Stomach (tissue), 4 donors: ENCODE data around the gene SBF2.

Experiments used
- POLR2A ChIP-seq, 4 donors: fragments of 450-650 bp; IDR thresholded peaks; one replicate each; pipeline ENCODE4 v1.6.1; 2016; ENCODE audit warnings: antibody characterized with exemption in 4 of 4, control low read depth in 2 of 4, mild to moderate bottlenecking in 1 of 4, moderate library complexity in 1 of 4
- TF ChIP-seq, protein P1 (sequence below), 7 experiments: fragments of 450-650 bp in 4 of 7; fragments of 200-600 bp in 3 of 7; sonication (generic) in 3 of 7; IDR thresholded peaks; one replicate each; pipeline ENCODE4 v1.5.1; 2016 to 2019; ENCODE audit warnings: antibody characterized with exemption in 7 of 7, control low read depth in 2 of 7, mild to moderate bottlenecking in 1 of 7

DNA sequence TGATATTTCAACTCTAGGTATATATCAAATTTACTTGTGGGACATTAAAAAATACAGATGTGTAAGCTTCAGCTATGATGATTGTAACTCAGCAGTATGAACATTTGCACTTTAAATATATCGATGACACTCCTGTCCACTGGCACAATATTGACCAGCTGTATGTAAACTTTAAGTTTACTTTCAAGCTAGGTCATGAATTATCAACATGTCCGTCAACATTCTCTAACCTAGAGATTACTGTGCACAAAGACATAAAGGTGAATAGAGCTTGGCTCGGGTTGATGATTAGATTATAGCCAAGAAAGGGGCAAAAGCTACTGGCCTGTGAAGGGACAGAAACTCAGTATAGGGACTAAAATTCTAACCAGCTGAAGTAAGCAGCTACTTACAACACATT lies 343.6 kb downstream of the SBF2 start:
- TF ChIP-seq POLR2A (IDR thresholded peaks at IDR 0.05), result no peak
- TF ChIP-seq, protein P1, sequence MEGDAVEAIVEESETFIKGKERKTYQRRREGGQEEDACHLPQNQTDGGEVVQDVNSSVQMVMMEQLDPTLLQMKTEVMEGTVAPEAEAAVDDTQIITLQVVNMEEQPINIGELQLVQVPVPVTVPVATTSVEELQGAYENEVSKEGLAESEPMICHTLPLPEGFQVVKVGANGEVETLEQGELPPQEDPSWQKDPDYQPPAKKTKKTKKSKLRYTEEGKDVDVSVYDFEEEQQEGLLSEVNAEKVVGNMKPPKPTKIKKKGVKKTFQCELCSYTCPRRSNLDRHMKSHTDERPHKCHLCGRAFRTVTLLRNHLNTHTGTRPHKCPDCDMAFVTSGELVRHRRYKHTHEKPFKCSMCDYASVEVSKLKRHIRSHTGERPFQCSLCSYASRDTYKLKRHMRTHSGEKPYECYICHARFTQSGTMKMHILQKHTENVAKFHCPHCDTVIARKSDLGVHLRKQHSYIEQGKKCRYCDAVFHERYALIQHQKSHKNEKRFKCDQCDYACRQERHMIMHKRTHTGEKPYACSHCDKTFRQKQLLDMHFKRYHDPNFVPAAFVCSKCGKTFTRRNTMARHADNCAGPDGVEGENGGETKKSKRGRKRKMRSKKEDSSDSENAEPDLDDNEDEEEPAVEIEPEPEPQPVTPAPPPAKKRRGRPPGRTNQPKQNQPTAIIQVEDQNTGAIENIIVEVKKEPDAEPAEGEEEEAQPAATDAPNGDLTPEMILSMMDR (IDR thresholded peaks at IDR 0.05), result no peak
